Peyer's patch (tissue), 4 donors: Measurements from ENCODE around the gene HPSE2. TPM values are rescaled to one million over a fixed set of nuclear protein-coding genes. Genes with fewer than 3 reads are reported as not detected.

Experiments used
- DNase-seq, 3 donors: peaks; one replicate each; pipeline ENCODE4 v3.0.0-alpha.2; 2017 to 2019
- H3K27ac ChIP-seq, 4 donors: fragments of 200-600 bp; sonication (generic); one replicate each; pipeline ENCODE4 v1.5.1; 2016 to 2019
- H3K27me3 ChIP-seq, 2 donors: fragments of 200-600 bp; sonication (generic); one replicate each; pipeline ENCODE4 v1.5.1; 2019
- H3K36me3 ChIP-seq, 3 donors: fragments of 200-600 bp; sonication (generic); one replicate each; pipeline ENCODE4 v1.5.1; 2016 to 2019
- H3K4me1 ChIP-seq, 4 donors: fragments of 200-600 bp; sonication (generic); one replicate each; pipeline ENCODE4 v1.5.1; 2016 to 2019
- H3K4me3 ChIP-seq, 4 donors: fragments of 200-600 bp; sonication (generic); 1 replicate in 3 of 4; 2 replicates in 1 of 4; pipeline ENCODE4 v1.5.1; 2016 to 2019; ENCODE audit warnings: mild to moderate bottlenecking in 1 of 4
- H3K9me3 ChIP-seq, 4 donors: fragments of 200-600 bp; sonication (generic); one replicate each; pipeline ENCODE4 v1.5.1; 2016 to 2019; ENCODE audit warnings: mild to moderate bottlenecking in 1 of 4
- CTCF ChIP-seq, 6 experiments: fragments of 450-650 bp in 4 of 6; fragments of 200-600 bp in 2 of 6; sonication (generic) in 1 of 6; IDR thresholded peaks; one replicate each; pipeline ENCODE4 v1.5.1; 2017 to 2019; ENCODE audit warnings: antibody characterized with exemption in 6 of 6, mild to moderate bottlenecking in 3 of 6, moderate library complexity in 1 of 6
- POLR2A ChIP-seq, 2 donors: fragments of 450-650 bp; IDR thresholded peaks; one replicate each; pipeline ENCODE4 v1.5.1; 2017; ENCODE audit warnings: antibody characterized with exemption in 2 of 2, mild to moderate bottlenecking in 2 of 2, moderate library complexity in 2 of 2
- total RNA-seq, 4 donors: library from RNA; depleted of rRNA; stranded (reverse); fragments of >200 nt; gene quantifications; one replicate each; pipeline ENCODE4 v1.1.0, GENCODE V29; 2016

HPSE2 gene
- total RNA-seq, 4 donors from 2014 or later, result 3.0 to 15.7 (median 7.4) TPM

GRCh38 chr10:98417481-98417959 is 818.1 kb downstream of the HPSE2 start:
- peak in 1 of 3 donors; percentile 40 for DNase-seq
- peaks cover 0 to 49% (median 0%) of the 10 kb centered on the region in 3 donors for H3K36me3 ChIP-seq
- no peaks in the 10 kb centered on the region for H3K9me3 ChIP-seq
- H3K4me3 ChIP-seq, result no peak overlapping the region
- no peak overlapping the region for H3K27ac ChIP-seq
- peaks cover 0 to 6% (median 3%) of the 10 kb centered on the region in 4 donors for H3K4me1 ChIP-seq
- TF ChIP-seq POLR2A (IDR thresholded peaks at IDR 0.05) (no peak), CTCF (IDR thresholded peaks at IDR 0.05) (no peak)
- H3K27me3 ChIP-seq, result no peaks in the 10 kb centered on the region

DNA sequence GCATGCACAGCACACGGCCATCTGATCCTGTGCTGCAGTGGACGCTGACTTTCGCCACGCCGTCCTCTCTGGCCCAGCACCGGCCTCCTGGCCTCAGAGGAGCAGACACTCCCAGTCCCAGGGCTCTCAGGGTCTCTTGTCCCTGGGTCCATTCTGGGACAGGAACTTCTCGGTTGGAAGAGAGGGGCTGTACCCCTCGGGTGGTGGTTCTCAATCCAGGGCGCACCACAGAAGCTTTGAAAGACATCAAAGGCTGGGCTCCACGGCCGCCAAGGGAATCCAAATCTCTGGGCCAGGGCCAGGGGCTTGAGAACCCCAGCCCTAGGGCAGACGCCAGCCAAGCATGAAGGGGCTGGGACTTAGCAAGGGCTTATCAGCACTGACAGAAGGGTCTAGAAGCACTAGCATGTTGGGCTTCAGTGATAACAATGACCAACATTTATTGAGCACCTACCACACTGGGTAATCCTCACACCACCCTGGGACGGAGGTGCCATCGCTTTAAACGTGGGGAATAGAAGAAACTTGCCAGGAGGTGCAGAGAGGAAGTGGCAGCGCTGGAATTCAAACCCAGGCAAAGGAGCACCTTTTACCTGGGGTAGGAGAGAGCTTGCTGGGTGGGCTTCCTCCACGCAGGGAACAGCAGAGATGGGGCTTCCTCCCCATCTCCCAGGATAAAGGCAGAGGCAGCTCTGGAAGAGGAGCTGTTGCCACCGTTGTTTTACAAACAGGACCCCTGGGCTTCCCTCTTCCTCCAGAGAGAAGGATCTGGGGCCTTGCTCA is 818.9 kb downstream of the HPSE2 start:
- no peaks in the 10 kb centered on the region for H3K9me3 ChIP-seq
- H3K36me3 ChIP-seq, result peaks cover 0 to 43% (median 0%) of the 10 kb centered on the region in 3 donors
- no peak overlapping the region for H3K4me3 ChIP-seq
- H3K27me3 ChIP-seq, result no peaks in the 10 kb centered on the region
- peaks cover 0 to 6% (median 3%) of the 10 kb centered on the region in 4 donors for H3K4me1 ChIP-seq
- DNase-seq, result peak in 1 of 3 donors; percentile 37
- no peak overlapping the region for H3K27ac ChIP-seq
- no peak for TF ChIP-seq CTCF (IDR thresholded peaks at IDR 0.05)
- no peak for TF ChIP-seq POLR2A (IDR thresholded peaks at IDR 0.05)

DNA sequence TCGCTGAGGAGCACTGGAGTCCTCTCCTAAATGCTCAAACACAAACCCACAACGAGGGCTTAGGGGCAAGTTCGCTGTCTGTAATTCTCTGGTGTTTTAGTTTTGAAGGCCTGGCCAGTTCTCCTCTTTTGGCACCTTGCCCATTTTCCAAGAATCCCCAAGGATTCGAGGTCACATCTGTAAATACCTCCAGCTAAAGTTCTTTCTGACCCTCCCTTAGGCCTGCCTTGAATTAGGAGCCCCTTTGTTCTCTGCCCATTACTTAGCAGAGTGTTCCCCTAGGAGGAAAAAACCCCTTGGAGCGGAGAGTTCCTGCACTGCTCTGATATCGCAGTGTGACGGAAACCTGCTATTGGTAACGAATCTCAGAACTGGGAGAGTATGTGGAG is 819.9 kb downstream of the HPSE2 start:
- Histone ChIP-seq H3K4me1 (peaks cover 0 to 6% (median 3%) of the 10 kb centered on the region in 4 donors), H3K9me3 (no peaks in the 10 kb centered on the region), H3K36me3 (peaks cover 0 to 39% (median 0%) of the 10 kb centered on the region in 3 donors), H3K27ac (peak overlapping the region; percentile 55 to 73 (median 68)), H3K27me3 (no peaks in the 10 kb centered on the region), H3K4me3 (no peak overlapping the region)
- no peak for TF ChIP-seq POLR2A (IDR thresholded peaks at IDR 0.05)
- TF ChIP-seq CTCF (IDR thresholded peaks at IDR 0.05), result no peak
- no peak for DNase-seq

DNA sequence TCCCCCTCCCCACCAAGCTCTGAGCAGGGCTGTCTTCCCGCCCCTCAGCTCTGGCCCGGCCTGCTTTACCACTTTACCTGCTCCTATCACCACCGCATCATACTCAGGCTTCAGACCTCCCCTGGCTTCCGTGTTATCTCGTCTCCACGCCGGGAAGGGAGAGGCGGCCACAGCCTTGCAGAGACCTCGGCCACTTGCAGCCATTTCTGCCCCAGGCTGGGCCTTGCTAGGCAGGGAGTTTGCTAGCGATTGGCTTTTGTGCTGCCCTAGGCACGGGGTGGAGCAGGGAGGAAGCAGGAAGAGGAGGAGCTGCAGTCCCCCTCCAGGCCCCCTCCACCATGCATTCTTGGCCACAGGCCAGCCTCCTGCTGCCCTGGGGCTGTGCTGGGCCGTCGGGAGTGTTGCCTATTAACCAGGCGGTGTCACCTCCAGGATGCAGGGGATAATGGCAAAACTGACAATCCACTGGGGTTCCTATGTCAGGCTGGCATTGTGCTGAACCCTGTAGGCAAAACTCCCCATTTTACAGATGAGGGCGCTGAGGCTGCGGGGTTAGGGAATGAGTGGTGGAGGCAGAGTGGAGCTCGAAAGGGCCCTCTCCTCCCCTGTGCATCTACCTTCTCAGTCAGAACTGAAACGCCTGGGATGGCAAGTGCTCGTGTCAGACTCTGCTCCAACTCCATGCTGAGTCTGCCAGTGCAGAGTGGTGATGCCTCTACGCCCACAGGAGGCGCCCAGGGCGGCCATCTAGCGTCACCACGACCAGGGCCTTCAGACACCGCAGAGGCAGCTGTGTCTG is 820.5 kb downstream of the HPSE2 start, which contains the start of gene PYROXD2:
Gene PYROXD2 (minus strand): TSS at position 251 of the 799 bp plus-strand sequence. CDS start 47 bp downstream, at position 204.
- peak; percentile 62 to 89 (median 89) for DNase-seq
- Histone ChIP-seq H3K36me3 (peaks cover 0 to 37% (median 0%) of the 10 kb centered on the region in 3 donors), H3K4me1 (peaks cover 0 to 6% (median 3%) of the 10 kb centered on the region in 4 donors), H3K27ac (peak within 1 kb of the TSS; percentile 55 to 73 (median 68)), H3K4me3 (peak within 1 kb of the TSS; percentile 26 to 57 (median 46)), H3K27me3 (no peaks in the 10 kb centered on the region), H3K9me3 (no peaks in the 10 kb centered on the region)
- no peak for TF ChIP-seq CTCF (IDR thresholded peaks at IDR 0.05)
- peak in 1 of 2 donors; percentile 43 for TF ChIP-seq POLR2A (IDR thresholded peaks at IDR 0.05)

- no peak for DNase-seq
- no peak for TF ChIP-seq POLR2A (IDR thresholded peaks at IDR 0.05)
- TF ChIP-seq CTCF (IDR thresholded peaks at IDR 0.05), result no peak
These were observed 821.1 kb downstream of the HPSE2 start for GRCh38 chr10:98414578-98414931.

More at GRCh38 chr10:98414578-98414931, 821.1 kb downstream of the HPSE2 start:
- H3K9me3 ChIP-seq, result no peaks in the 10 kb centered on the region
- H3K36me3 ChIP-seq, result peaks cover 0 to 31% (median 0%) of the 10 kb centered on the region in 3 donors
- peak overlapping the region; percentile 26 to 57 (median 46) for H3K4me3 ChIP-seq
- peak overlapping the region; percentile 55 to 73 (median 68) for H3K27ac ChIP-seq
- H3K4me1 ChIP-seq, result peaks cover 0 to 6% (median 3%) of the 10 kb centered on the region in 4 donors
- H3K27me3 ChIP-seq, result no peaks in the 10 kb centered on the region
